ENCODE results near the gene MBD3L3.

MBD3L3 gene

DNA sequence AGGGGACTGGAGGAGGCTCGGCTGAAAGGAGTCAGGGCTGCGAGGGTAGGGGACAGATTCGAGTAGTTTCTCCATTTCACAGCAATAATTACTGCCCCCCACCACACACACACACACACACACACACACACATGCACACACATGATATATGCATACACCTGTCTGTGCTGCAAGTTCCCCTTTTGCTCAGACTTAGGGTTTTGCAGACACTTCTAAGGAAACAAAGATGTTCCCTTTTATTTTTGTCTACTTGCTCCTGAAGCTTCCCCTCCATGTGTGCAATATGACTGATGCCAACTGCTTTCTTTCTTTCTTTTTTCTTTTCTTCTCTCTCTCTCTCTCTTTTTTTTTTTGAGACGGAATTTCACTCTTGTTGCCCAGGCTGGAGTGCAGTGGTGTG lies 50.6 kb downstream of the MBD3L3 start:
- H3K4me3 ChIP-seq (ENCODE audit: low read depth, low read length), result no peak overlapping the region
- DNase-seq (ENCODE audit: low read depth), result no peak
- TF ChIP-seq, protein P1, sequence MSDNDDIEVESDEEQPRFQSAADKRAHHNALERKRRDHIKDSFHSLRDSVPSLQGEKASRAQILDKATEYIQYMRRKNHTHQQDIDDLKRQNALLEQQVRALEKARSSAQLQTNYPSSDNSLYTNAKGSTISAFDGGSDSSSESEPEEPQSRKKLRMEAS (IDR thresholded peaks at IDR 0.05; ENCODE audit: low read depth, low read length), result no peak
- TF ChIP-seq POLR2A (IDR thresholded peaks at IDR 0.05; ENCODE audit: extremely low read depth, insufficient read length) (no peak), MYC (IDR thresholded peaks at IDR 0.05; ENCODE audit: low read depth, low read length) (no peak)
